SK-N-SH (cell line): ENCODE results near the gene ATG7. TPM values are rescaled to one million over a fixed set of nuclear protein-coding genes. Genes with fewer than 3 reads are reported as not detected.

Experiments used
- CTCF ChIA-PET: fragments of 300-600, 350-600 bp; formaldehyde crosslinking; extraction: SDS; loops from one replicate; lab custom pipeline; 2021; lab: Yijun Ruan, JAX
- POLR2A ChIA-PET: fragments of 350-600 bp; sonication (Branson Sonifier 250); formaldehyde crosslinking; extraction: SDS; loops from one replicate; lab custom pipeline; 2020; ENCODE audit warnings: antibody characterized with exemption, inconsistent platforms; lab: Yijun Ruan, JAX
- DNase-seq: peaks from one replicate; pipeline ENCODE4 v3.0.0; 2012
- H2AFZ ChIP-seq: fragments of 200-600 bp; sonication (generic); 2 replicates; pipeline ENCODE4 v1.8.1; 2016; ENCODE audit warnings: antibody characterized with exemption, mild to moderate bottlenecking, low read depth
- H3F3A ChIP-seq: fragments of 200-600 bp; sonication (generic); replicated peaks from 2 replicates; pipeline ENCODE3; 2016; ENCODE audit warnings: antibody characterized with exemption, mild to moderate bottlenecking; ENCODE audit not compliant: insufficient read depth
- H3K27ac ChIP-seq, 2 experiments: fragments of 200-500 bp in 1 of 2; fragments of 200-600 bp in 1 of 2; sonication (Bioruptor generic) in 1 of 2; sonication (generic), shearing (Covaris generic) in 1 of 2; 2 replicates each; pipeline versions ENCODE4 v1.5.1 to v1.6.1; 2014 to 2016; ENCODE audit warnings: low read depth in 2 of 2, inconsistent platforms in 1 of 2, low read length in 1 of 2, mild to moderate bottlenecking in 1 of 2, mixed read lengths in 1 of 2
- H3K27me3 ChIP-seq: fragments of 200-600 bp; sonication (generic), shearing (Covaris generic); 2 replicates; pipeline ENCODE4 v1.6.1; 2016; ENCODE audit warnings: mixed run types; ENCODE audit not compliant: insufficient read depth
- H3K36me3 ChIP-seq, 2 experiments: fragments of 200-500 bp in 1 of 2; fragments of 200-600 bp in 1 of 2; sonication (Bioruptor generic) in 1 of 2; sonication (generic) in 1 of 2; replicated peaks in 1 of 2; 2 replicates each; pipeline versions ENCODE3 to v1.5.1; 2014 to 2016; ENCODE audit warnings: low read length in 1 of 2, mild to moderate bottlenecking in 1 of 2; ENCODE audit not compliant: insufficient read depth in 2 of 2, control insufficient read depth in 1 of 2
- H3K4me1 ChIP-seq, 2 experiments: fragments of 200-500 bp in 1 of 2; fragments of 200-600 bp in 1 of 2; sonication (Bioruptor generic) in 1 of 2; sonication (generic), shearing (Covaris generic) in 1 of 2; 2 replicates each; pipeline versions ENCODE4 v1.5.1 to v1.6.1; 2014 to 2016; ENCODE audit warnings: low read depth in 1 of 2, low read length in 1 of 2, mixed run types in 1 of 2; ENCODE audit not compliant: insufficient read depth in 2 of 2, control insufficient read depth in 1 of 2
- H3K4me2 ChIP-seq: fragments of 200-600 bp; sonication (generic), shearing (Covaris generic); 2 replicates; pipeline ENCODE4 v1.6.1; 2017; ENCODE audit warnings: mixed run types
- H3K4me3 ChIP-seq, 2 experiments: fragments of 200-500 bp in 1 of 2; fragments of 200-600 bp in 1 of 2; sonication (Bioruptor generic) in 1 of 2; sonication (generic), shearing (Covaris generic) in 1 of 2; 2 replicates each; pipeline versions ENCODE4 v1.5.1 to v1.8.1; 2014 to 2016; ENCODE audit warnings: low read depth in 2 of 2, inconsistent platforms in 1 of 2, low read length in 1 of 2, mild to moderate bottlenecking in 1 of 2, mixed read lengths in 1 of 2, moderate library complexity in 1 of 2
- H3K79me2 ChIP-seq: fragments of 200-600 bp; sonication (generic); 2 replicates; pipeline ENCODE4 v1.8.1; 2017; ENCODE audit warnings: mild to moderate bottlenecking; ENCODE audit not compliant: insufficient read depth
- H3K9ac ChIP-seq: fragments of 200-600 bp; sonication (generic); 2 replicates; pipeline ENCODE4 v1.6.1; 2017; ENCODE audit warnings: mixed run types
- H3K9me2 ChIP-seq: fragments of 200-600 bp; sonication (generic); 2 replicates; pipeline ENCODE4 v1.6.1; 2017; ENCODE audit warnings: mixed run types
- H3K9me3 ChIP-seq: fragments of 200-600 bp; sonication (generic); 2 replicates; pipeline ENCODE4 v1.6.1; 2017; ENCODE audit warnings: mixed run types, mild to moderate bottlenecking, moderate library complexity
- H4K20me1 ChIP-seq: fragments of 200-600 bp; sonication (generic); 2 replicates; pipeline ENCODE4 v1.6.1; 2017; ENCODE audit warnings: mild to moderate bottlenecking, mixed run types; ENCODE audit not compliant: insufficient read depth
- CHD2 ChIP-seq: fragments of 150-350 bp; IDR thresholded peaks from 2 replicates; pipeline ENCODE4 v1.6.1; 2018; ENCODE audit warnings: low read length; ENCODE audit not compliant: partially characterized antibody
- FOSL2 ChIP-seq: IDR thresholded peaks from 2 replicates; pipeline ENCODE4 v1.4.0; 2012; ENCODE audit warnings: low read depth, mild to moderate bottlenecking, moderate library complexity, borderline replicate concordance
- FOXM1 ChIP-seq: IDR thresholded peaks from 2 replicates; pipeline ENCODE4 v1.4.0; 2012; ENCODE audit warnings: low read depth, mild to moderate bottlenecking
- GATA2 ChIP-seq: sonication (generic); formaldehyde crosslinking; IDR thresholded peaks from 2 replicates; pipeline ENCODE4 v1.5.0; 2020; ENCODE audit warnings: mild to moderate bottlenecking, missing genetic modification reagents
- MEF2A ChIP-seq: IDR thresholded peaks from 2 replicates; pipeline ENCODE4 v1.4.0; 2012; ENCODE audit warnings: low read depth, borderline replicate concordance
- MXI1 ChIP-seq: IDR thresholded peaks from 2 replicates; pipeline ENCODE4 v1.6.1; 2012; ENCODE audit warnings: mild to moderate bottlenecking, low read depth, low read length, improper control_type of control experiment
- NRF1 ChIP-seq: IDR thresholded peaks from 2 replicates; pipeline ENCODE4 v1.6.1; 2012; ENCODE audit warnings: low read depth, mild to moderate bottlenecking, low read length
- POLR2AphosphoS5 ChIP-seq: IDR thresholded peaks from 2 replicates; pipeline ENCODE4 v1.6.1; 2012; ENCODE audit warnings: low read depth, low read length
- RAD21 ChIP-seq: IDR thresholded peaks from 2 replicates; pipeline ENCODE4 v1.6.1; 2012; ENCODE audit warnings: mild to moderate bottlenecking, low read length
- RFX5 ChIP-seq: IDR thresholded peaks from 2 replicates; pipeline ENCODE4 v1.6.1; 2012; ENCODE audit warnings: mild to moderate bottlenecking, improper control_type of control experiment, low read length
- TAF1 ChIP-seq: IDR thresholded peaks from 2 replicates; pipeline ENCODE4 v1.6.1; 2012; ENCODE audit warnings: low read depth, mild to moderate bottlenecking, low read length, moderate library complexity, borderline replicate concordance
- TCF12 ChIP-seq: IDR thresholded peaks from 2 replicates; pipeline ENCODE4 v1.4.0; 2012
- TEAD4 ChIP-seq: IDR thresholded peaks from 2 replicates; pipeline ENCODE4 v1.4.0; 2012; ENCODE audit warnings: mild to moderate bottlenecking, borderline replicate concordance; ENCODE audit not compliant: insufficient read depth
- WGBS: methylation state at CpG from one replicate; pipeline ENCODE4 v1.1.6; 2017; ENCODE audit warnings: low lambda C conversion rate; 5-methylcytosine and 5-hydroxymethylcytosine counted together
- polyA plus RNA-seq, 3 experiments: library from polyadenylated mRNA; depleted of rRNA; stranded (reverse); fragments of >200 nt; gene quantifications; 2 replicates each; pipeline ENCODE4 v1.2.3, GENCODE V29; 2012
- TF ChIP-seq, protein P1 (sequence below): IDR thresholded peaks from 2 replicates; pipeline ENCODE4 v1.4.0; 2012; ENCODE audit warnings: low read depth
- TF ChIP-seq, protein P2 (sequence below): fragments of 150-350 bp; IDR thresholded peaks from 2 replicates; pipeline ENCODE4 v1.6.1; 2017; ENCODE audit warnings: antibody characterized with exemption, low read length, low read depth, borderline replicate concordance
- TF ChIP-seq, protein P3 (sequence below): IDR thresholded peaks from 2 replicates; pipeline ENCODE4 v1.6.1; 2012; ENCODE audit warnings: mild to moderate bottlenecking, low read depth, low read length, moderate library complexity
- TF ChIP-seq, protein P4 (sequence below): fragments of 200-600 bp; sonication (generic); IDR thresholded peaks from 2 replicates; pipeline ENCODE4 v1.6.1; 2017; ENCODE audit warnings: antibody characterized with exemption, mild to moderate bottlenecking, moderate library complexity
- TF ChIP-seq, protein P5 (sequence below): fragments of 150-350 bp; IDR thresholded peaks from 2 replicates; pipeline ENCODE4 v1.6.1; 2016; ENCODE audit warnings: mild to moderate bottlenecking, low read depth, low read length

Gene ATG7
- polyA plus RNA-seq, 1 of the 3 experiments (the other 2 are of a cell fraction) = 29.5 TPM

DNA sequence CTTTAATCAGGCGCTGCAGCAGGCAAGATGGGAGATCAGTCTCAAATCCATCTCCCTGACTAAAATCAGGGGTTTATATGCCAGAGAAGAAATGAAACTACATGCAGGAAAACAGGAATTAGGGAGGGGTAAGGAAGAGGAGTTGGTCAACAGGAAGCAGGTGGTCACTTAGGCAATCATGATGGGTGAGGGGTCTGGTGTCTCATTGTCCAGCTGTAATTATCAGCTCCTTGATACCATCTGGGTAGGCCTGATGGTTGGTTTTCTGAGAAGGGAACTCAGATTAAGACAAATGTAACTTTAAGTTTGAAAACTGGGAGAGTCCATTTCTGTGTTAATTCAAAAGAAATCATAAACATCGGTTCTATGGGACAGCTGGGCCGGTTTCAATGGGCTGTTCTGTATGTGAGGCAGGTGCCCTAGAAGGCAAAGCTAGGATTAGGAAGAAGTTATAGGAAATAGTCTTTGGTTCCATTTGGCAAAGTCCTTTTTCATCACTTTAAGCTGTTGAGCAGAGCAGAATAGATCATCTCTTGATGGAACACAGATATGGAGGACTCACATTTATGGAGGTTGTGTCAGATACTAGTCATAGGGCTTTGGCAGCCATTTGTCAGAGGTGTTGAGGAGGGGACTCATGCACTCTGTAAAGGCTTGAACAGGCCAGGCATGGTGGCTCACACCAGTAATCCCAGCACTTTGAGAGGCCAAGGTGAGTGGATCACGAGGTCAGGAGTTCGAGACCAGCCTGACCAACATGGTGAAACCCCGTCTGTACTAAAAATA, 222.1 kb downstream of the ATG7 start:
- Histone ChIP-seq H3K36me3 (no peaks in the 10 kb centered on the region), H3K27me3 (no peaks in the 10 kb centered on the region), H3K9ac (no peak overlapping the region)
- TF ChIP-seq GATA2 (CRISPR knock-in tag) = no peak
- TF ChIP-seq TAF1 = no peak
- no peak for TF ChIP-seq TEAD4
- TF ChIP-seq TCF12 = peak; percentile 10; the same call in 1 of the 2 replicates
- no peak for TF ChIP-seq RAD21
- TF ChIP-seq, protein P1, sequence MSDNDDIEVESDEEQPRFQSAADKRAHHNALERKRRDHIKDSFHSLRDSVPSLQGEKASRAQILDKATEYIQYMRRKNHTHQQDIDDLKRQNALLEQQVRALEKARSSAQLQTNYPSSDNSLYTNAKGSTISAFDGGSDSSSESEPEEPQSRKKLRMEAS = no peak
- TF ChIP-seq, all 33 proteins: peak for 1
- DNase-seq = no peak
- no peak overlapping the region for H3K27ac ChIP-seq
- 83% methylated on average over 4 of the region's 6 CpGs for WGBS
- H3K9me2 ChIP-seq = no peaks in the 10 kb centered on the region
- no peaks in the 10 kb centered on the region for H3K79me2 ChIP-seq
- H3K4me1 ChIP-seq = peaks cover 4 to 11% of the 10 kb centered on the region in 2 experiments; a peak in 3 of 4 replicates
- no peak overlapping the region for H3K4me2 ChIP-seq
- no peaks in the 10 kb centered on the region for H4K20me1 ChIP-seq
- POLR2A ChIA-PET = no interaction called here
- H3K9me3 ChIP-seq = no peaks in the 10 kb centered on the region
- peaks cover 16% of the 10 kb centered on the region for H3F3A ChIP-seq
- no peak overlapping the region for H3K4me3 ChIP-seq
- CTCF ChIA-PET = no interaction called here
- no peak overlapping the region for H2AFZ ChIP-seq

DNA sequence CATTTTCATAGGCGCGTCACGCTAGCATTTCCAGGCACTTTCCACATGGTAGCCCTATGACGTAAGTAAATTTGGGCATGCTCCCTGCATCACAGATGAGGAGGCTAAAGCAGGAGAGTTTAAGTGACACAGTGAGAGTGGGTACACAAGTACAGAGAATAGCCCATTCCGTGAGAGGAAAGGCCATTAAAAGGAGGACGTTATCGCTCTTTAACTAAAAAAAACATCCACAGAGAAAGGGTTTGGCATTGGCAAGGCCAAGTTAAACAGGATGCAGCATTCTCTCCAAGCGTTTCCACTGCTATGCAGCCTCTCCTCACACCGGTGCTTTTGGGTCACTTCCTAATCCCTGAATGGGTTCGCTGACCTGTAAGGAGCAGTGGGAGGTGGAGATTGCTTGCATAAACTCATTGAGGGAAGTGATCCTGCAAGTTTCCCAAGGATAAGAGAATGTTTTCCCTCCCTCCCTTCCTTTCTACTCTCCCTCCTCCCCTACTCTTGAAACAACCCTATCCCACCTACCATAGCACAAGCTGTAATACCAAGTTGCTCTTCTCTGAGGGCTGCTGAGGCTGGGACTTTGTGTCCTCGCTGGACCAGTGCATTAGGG, 223.9 kb downstream of the ATG7 start:
- POLR2A ChIA-PET = no interaction called here
- WGBS = 97% methylated on average over 11 of the region's 11 CpGs
- H3K4me2 ChIP-seq = no peak overlapping the region
- TF ChIP-seq, protein P2, sequence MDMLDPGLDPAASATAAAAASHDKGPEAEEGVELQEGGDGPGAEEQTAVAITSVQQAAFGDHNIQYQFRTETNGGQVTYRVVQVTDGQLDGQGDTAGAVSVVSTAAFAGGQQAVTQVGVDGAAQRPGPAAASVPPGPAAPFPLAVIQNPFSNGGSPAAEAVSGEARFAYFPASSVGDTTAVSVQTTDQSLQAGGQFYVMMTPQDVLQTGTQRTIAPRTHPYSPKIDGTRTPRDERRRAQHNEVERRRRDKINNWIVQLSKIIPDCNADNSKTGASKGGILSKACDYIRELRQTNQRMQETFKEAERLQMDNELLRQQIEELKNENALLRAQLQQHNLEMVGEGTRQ = no peak
- TF ChIP-seq, protein P3, sequence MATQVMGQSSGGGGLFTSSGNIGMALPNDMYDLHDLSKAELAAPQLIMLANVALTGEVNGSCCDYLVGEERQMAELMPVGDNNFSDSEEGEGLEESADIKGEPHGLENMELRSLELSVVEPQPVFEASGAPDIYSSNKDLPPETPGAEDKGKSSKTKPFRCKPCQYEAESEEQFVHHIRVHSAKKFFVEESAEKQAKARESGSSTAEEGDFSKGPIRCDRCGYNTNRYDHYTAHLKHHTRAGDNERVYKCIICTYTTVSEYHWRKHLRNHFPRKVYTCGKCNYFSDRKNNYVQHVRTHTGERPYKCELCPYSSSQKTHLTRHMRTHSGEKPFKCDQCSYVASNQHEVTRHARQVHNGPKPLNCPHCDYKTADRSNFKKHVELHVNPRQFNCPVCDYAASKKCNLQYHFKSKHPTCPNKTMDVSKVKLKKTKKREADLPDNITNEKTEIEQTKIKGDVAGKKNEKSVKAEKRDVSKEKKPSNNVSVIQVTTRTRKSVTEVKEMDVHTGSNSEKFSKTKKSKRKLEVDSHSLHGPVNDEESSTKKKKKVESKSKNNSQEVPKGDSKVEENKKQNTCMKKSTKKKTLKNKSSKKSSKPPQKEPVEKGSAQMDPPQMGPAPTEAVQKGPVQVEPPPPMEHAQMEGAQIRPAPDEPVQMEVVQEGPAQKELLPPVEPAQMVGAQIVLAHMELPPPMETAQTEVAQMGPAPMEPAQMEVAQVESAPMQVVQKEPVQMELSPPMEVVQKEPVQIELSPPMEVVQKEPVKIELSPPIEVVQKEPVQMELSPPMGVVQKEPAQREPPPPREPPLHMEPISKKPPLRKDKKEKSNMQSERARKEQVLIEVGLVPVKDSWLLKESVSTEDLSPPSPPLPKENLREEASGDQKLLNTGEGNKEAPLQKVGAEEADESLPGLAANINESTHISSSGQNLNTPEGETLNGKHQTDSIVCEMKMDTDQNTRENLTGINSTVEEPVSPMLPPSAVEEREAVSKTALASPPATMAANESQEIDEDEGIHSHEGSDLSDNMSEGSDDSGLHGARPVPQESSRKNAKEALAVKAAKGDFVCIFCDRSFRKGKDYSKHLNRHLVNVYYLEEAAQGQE = no peak
- TF ChIP-seq FOSL2 = no peak
- TF ChIP-seq FOXM1 = no peak
- no peak for TF ChIP-seq NRF1
- TF ChIP-seq, protein P4, sequence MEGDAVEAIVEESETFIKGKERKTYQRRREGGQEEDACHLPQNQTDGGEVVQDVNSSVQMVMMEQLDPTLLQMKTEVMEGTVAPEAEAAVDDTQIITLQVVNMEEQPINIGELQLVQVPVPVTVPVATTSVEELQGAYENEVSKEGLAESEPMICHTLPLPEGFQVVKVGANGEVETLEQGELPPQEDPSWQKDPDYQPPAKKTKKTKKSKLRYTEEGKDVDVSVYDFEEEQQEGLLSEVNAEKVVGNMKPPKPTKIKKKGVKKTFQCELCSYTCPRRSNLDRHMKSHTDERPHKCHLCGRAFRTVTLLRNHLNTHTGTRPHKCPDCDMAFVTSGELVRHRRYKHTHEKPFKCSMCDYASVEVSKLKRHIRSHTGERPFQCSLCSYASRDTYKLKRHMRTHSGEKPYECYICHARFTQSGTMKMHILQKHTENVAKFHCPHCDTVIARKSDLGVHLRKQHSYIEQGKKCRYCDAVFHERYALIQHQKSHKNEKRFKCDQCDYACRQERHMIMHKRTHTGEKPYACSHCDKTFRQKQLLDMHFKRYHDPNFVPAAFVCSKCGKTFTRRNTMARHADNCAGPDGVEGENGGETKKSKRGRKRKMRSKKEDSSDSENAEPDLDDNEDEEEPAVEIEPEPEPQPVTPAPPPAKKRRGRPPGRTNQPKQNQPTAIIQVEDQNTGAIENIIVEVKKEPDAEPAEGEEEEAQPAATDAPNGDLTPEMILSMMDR = no peak
- TF ChIP-seq, protein P1 = no peak
- TF ChIP-seq, protein P5, sequence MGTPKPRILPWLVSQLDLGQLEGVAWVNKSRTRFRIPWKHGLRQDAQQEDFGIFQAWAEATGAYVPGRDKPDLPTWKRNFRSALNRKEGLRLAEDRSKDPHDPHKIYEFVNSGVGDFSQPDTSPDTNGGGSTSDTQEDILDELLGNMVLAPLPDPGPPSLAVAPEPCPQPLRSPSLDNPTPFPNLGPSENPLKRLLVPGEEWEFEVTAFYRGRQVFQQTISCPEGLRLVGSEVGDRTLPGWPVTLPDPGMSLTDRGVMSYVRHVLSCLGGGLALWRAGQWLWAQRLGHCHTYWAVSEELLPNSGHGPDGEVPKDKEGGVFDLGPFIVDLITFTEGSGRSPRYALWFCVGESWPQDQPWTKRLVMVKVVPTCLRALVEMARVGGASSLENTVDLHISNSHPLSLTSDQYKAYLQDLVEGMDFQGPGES = no peak
- TF ChIP-seq CHD2 = no peak
- no peak for TF ChIP-seq MEF2A
- TF ChIP-seq POLR2AphosphoS5 = no peak
- TF ChIP-seq MXI1 = no peak
- TF ChIP-seq RFX5 = no peak

More for the DNA sequence above, 223.9 kb downstream of the ATG7 start:
- Histone ChIP-seq H3K9ac (no peak overlapping the region), H3K36me3 (no peaks in the 10 kb centered on the region), H3K4me1 (peaks cover 4 to 13% of the 10 kb centered on the region in 2 experiments; a peak in 3 of 4 replicates), H3K27me3 (no peaks in the 10 kb centered on the region), H3K4me3 (no peak overlapping the region), H2AFZ (no peak overlapping the region), H3K9me3 (no peaks in the 10 kb centered on the region), H3K27ac (no peak overlapping the region), H4K20me1 (no peaks in the 10 kb centered on the region), H3K79me2 (no peaks in the 10 kb centered on the region), H3F3A (peaks cover 18% of the 10 kb centered on the region), H3K9me2 (no peaks in the 10 kb centered on the region)
- CTCF ChIA-PET = no interaction called here
- DNase-seq = no peak
